K562 (cell line): ENCODE measurements around the gene KLHL12. TPM values are rescaled to one million over a fixed set of nuclear protein-coding genes. Genes with fewer than 3 reads are reported as not detected.

Experiments used
- DACH1 ChIP-seq: fragments of 450-650 bp; IDR thresholded peaks from 2 replicates; pipeline ENCODE4 v1.6.1; 2018; ENCODE audit not compliant: partially characterized antibody
- FOXK2 ChIP-seq, 2 experiments: fragments of 450-650 bp; IDR thresholded peaks in 1 of 2; conservative IDR thresholded peaks in 1 of 2; 2 replicates each; pipeline ENCODE4 v1.6.1; 2016; ENCODE audit warnings: low read depth in 2 of 2, mild to moderate bottlenecking in 1 of 2
- HDAC2 ChIP-seq: fragments of 450-650 bp; IDR thresholded peaks from 2 replicates; pipeline ENCODE4 v1.6.1; 2016; ENCODE audit warnings: mild to moderate bottlenecking
- ZBED1 ChIP-seq: IDR thresholded peaks from 2 replicates; pipeline ENCODE4 v1.6.1; 2014
- ZNF699 ChIP-seq: fragments of 250-450 bp; sonication (Bioruptor Pico); IDR thresholded peaks from 2 replicates; pipeline ENCODE4 v1.8.0; 2021; ENCODE audit warnings: mild to moderate bottlenecking, moderate library complexity; ENCODE audit not compliant: insufficient replicate concordance
- polyA plus RNA-seq, 8 experiments: library from polyadenylated mRNA; depleted of rRNA in 4 of 8; stranded (reverse) in 5 of 8; unstranded in 3 of 8; fragments of >200 nt; fragmentation: Nextera tagmentation in 2 of 8; fragmentation: Illumina TruSeq in 1 of 8; extraction: Ambion mirVana in 2 of 8; extraction: Trizol in 1 of 8; gene quantifications; 2 replicates each; pipeline versions ENCODE4 v1.2.1 to v1.2.3, GENCODE V29; 2011 to 2014; ENCODE audit warnings: inconsistent platforms in 1 of 8, missing spikeins in 1 of 8
- total RNA-seq, 7 experiments: library from RNA; depleted of rRNA in 6 of 7; stranded (reverse); fragments of >200 nt in 6 of 7; fragmentation: Illumina TruSeq in 2 of 7; extraction: Trizol in 2 of 7; gene quantifications; 2 replicates each; pipeline versions ENCODE4 v1.2.1 to v1.2.3, GENCODE V29; 2011 to 2021; ENCODE audit warnings: low replicate concordance in 1 of 7
- TF ChIP-seq, protein P1 (sequence below): fragments of 200-600 bp; sonication (generic); IDR thresholded peaks from one replicate; pipeline ENCODE4 v1.6.1; 2012; ENCODE audit warnings: mild to moderate bottlenecking, low read depth, low read length, inconsistent platforms
- TF ChIP-seq, protein P2 (sequence below): fragments of 200-400 bp; formaldehyde crosslinking; IDR thresholded peaks from 2 replicates; pipeline ENCODE4 v1.6.1; 2017; ENCODE audit warnings: mild to moderate bottlenecking, low read depth, low read length, moderate library complexity
- TF ChIP-seq, protein P3 (sequence below): fragments of 250-450 bp; sonication (Bioruptor Pico); IDR thresholded peaks from 2 replicates; pipeline ENCODE4 v1.5.0; 2021; ENCODE audit warnings: mild to moderate bottlenecking, moderate library complexity
- TF ChIP-seq, protein P4 (sequence below): fragments of 450-650 bp; IDR thresholded peaks from 2 replicates; pipeline ENCODE4 v1.6.1; 2016; ENCODE audit warnings: antibody characterized with exemption

KLHL12 gene
- total and polyA plus RNA-seq, 9 of the 15 experiments (the other 6 are each of a cell fraction or from before 2014, with no cell fraction given) = 23.1 to 85.1 (median 35.0) TPM

DNA sequence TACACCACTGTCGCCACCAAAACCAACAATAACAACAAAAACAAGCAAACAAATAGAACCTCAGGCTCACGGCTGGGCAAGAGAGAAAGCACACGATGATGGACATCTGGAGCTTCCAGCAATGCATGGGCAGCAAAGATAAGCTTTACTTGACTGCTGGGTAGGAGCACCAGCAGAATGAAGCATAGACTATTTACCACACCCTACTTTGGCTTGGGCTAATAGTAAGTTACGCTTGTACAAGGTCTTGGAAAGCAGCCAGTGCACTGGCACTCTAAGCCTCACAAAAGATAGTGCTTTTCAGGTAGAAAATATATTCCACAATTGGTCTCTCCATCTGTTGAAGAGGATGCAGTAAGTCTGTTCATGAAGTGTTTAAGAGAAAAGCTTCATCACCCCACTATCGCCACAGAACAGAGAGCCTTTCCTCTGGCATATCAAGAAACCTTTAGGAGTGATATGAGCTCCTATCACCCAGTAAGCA lies 17.4 kb upstream of the KLHL12 start (continued):
- TF ChIP-seq, protein P1, sequence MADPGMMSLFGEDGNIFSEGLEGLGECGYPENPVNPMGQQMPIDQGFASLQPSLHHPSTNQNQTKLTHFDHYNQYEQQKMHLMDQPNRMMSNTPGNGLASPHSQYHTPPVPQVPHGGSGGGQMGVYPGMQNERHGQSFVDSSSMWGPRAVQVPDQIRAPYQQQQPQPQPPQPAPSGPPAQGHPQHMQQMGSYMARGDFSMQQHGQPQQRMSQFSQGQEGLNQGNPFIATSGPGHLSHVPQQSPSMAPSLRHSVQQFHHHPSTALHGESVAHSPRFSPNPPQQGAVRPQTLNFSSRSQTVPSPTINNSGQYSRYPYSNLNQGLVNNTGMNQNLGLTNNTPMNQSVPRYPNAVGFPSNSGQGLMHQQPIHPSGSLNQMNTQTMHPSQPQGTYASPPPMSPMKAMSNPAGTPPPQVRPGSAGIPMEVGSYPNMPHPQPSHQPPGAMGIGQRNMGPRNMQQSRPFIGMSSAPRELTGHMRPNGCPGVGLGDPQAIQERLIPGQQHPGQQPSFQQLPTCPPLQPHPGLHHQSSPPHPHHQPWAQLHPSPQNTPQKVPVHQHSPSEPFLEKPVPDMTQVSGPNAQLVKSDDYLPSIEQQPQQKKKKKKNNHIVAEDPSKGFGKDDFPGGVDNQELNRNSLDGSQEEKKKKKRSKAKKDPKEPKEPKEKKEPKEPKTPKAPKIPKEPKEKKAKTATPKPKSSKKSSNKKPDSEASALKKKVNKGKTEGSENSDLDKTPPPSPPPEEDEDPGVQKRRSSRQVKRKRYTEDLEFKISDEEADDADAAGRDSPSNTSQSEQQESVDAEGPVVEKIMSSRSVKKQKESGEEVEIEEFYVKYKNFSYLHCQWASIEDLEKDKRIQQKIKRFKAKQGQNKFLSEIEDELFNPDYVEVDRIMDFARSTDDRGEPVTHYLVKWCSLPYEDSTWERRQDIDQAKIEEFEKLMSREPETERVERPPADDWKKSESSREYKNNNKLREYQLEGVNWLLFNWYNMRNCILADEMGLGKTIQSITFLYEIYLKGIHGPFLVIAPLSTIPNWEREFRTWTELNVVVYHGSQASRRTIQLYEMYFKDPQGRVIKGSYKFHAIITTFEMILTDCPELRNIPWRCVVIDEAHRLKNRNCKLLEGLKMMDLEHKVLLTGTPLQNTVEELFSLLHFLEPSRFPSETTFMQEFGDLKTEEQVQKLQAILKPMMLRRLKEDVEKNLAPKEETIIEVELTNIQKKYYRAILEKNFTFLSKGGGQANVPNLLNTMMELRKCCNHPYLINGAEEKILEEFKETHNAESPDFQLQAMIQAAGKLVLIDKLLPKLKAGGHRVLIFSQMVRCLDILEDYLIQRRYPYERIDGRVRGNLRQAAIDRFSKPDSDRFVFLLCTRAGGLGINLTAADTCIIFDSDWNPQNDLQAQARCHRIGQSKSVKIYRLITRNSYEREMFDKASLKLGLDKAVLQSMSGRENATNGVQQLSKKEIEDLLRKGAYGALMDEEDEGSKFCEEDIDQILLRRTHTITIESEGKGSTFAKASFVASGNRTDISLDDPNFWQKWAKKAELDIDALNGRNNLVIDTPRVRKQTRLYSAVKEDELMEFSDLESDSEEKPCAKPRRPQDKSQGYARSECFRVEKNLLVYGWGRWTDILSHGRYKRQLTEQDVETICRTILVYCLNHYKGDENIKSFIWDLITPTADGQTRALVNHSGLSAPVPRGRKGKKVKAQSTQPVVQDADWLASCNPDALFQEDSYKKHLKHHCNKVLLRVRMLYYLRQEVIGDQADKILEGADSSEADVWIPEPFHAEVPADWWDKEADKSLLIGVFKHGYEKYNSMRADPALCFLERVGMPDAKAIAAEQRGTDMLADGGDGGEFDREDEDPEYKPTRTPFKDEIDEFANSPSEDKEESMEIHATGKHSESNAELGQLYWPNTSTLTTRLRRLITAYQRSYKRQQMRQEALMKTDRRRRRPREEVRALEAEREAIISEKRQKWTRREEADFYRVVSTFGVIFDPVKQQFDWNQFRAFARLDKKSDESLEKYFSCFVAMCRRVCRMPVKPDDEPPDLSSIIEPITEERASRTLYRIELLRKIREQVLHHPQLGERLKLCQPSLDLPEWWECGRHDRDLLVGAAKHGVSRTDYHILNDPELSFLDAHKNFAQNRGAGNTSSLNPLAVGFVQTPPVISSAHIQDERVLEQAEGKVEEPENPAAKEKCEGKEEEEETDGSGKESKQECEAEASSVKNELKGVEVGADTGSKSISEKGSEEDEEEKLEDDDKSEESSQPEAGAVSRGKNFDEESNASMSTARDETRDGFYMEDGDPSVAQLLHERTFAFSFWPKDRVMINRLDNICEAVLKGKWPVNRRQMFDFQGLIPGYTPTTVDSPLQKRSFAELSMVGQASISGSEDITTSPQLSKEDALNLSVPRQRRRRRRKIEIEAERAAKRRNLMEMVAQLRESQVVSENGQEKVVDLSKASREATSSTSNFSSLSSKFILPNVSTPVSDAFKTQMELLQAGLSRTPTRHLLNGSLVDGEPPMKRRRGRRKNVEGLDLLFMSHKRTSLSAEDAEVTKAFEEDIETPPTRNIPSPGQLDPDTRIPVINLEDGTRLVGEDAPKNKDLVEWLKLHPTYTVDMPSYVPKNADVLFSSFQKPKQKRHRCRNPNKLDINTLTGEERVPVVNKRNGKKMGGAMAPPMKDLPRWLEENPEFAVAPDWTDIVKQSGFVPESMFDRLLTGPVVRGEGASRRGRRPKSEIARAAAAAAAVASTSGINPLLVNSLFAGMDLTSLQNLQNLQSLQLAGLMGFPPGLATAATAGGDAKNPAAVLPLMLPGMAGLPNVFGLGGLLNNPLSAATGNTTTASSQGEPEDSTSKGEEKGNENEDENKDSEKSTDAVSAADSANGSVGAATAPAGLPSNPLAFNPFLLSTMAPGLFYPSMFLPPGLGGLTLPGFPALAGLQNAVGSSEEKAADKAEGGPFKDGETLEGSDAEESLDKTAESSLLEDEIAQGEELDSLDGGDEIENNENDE = no peak
- TF ChIP-seq, protein P2, sequence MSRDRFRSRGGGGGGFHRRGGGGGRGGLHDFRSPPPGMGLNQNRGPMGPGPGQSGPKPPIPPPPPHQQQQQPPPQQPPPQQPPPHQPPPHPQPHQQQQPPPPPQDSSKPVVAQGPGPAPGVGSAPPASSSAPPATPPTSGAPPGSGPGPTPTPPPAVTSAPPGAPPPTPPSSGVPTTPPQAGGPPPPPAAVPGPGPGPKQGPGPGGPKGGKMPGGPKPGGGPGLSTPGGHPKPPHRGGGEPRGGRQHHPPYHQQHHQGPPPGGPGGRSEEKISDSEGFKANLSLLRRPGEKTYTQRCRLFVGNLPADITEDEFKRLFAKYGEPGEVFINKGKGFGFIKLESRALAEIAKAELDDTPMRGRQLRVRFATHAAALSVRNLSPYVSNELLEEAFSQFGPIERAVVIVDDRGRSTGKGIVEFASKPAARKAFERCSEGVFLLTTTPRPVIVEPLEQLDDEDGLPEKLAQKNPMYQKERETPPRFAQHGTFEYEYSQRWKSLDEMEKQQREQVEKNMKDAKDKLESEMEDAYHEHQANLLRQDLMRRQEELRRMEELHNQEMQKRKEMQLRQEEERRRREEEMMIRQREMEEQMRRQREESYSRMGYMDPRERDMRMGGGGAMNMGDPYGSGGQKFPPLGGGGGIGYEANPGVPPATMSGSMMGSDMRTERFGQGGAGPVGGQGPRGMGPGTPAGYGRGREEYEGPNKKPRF = no peak
- peak; percentile 64 to 87; a peak in 3 of 4 replicates for TF ChIP-seq FOXK2 (conservative IDR thresholded peaks at IDR 0.05 in 1 of 2, IDR thresholded peaks at IDR 0.05 in 1 of 2; ENCODE audit: low read depth in 2 of 2)
- peak; percentile 75 for TF ChIP-seq DACH1
- TF ChIP-seq, protein P3, sequence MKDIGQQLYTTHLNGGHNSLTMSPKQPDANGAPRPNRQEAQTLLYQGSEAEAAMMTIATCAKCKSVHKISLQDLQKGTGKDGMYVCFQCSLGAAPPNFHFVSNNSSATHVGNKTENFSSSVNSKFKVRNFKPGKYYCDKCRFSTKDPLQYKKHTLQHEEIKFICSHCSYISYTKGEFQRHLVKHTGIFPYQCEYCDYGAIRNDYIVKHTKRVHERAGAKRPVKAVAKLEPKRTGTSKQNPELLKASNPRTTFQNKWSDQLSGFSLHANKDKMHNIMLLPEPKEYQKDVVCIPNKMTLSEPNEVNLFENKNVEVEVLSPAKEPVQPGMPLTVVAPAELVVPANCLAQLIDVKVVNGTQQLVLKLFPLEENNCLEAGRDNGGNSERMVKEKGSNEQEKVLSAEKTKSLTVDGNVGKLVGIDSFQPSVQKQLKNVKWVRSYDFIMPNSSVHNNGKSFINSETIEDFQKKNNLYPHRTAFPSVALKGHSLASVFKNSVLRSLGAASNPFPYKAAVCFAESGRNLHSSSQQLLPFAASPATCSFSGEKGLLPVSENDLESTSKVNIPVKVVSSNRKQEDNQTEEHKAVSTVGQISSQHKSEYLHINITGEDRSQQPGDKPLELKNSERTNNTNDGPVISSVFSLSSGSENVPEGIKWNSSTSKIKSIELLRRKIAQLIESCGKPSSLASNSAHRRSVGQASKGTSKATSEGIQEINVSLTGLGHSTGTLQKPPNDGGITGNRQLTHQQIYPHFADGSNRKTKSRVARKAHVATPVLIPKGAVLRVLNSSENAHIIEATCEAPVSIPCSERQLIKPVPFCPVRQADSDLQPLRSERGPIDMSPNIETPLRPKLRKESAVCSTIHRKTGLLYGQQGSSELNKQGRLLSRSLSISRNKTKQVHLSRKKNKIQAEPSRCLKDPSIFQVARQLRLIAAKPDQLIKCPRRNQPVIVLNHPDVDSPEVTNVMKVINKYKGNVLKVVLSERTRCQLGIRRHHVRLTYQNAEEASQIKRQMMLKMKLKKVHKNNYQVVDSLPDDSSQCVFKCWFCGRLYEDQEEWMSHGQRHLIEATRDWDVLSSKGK (CRISPR knock-in tag) = no peak
- TF ChIP-seq, protein P4, sequence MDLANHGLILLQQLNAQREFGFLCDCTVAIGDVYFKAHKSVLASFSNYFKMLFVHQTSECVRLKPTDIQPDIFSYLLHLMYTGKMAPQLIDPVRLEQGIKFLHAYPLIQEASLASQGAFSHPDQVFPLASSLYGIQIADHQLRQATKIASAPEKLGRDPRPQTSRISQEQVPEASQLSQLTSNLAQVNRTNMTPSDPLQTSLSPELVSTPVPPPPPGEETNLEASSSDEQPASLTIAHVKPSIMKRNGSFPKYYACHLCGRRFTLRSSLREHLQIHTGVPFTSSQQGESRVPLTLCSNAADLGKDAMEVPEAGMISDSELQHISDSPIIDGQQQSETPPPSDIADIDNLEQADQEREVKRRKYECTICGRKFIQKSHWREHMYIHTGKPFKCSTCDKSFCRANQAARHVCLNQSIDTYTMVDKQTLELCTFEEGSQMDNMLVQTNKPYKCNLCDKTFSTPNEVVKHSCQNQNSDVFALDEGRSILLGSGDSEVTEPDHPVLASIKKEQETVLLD = peak; percentile 72
- no peak for TF ChIP-seq ZNF699 (CRISPR knock-in tag)
- TF ChIP-seq ZBED1 = no peak
- TF ChIP-seq HDAC2 = peak; percentile 84
